PFSK-1 (cell line): Measurements from ENCODE around the gene SARDH.

Source experiments
- FOXP2 ChIP-seq: optimal IDR thresholded peaks from 2 replicates; pipeline ENCODE3; 2011; ENCODE audit warnings: borderline replicate concordance, control low read depth, inconsistent platforms; ENCODE audit not compliant: insufficient read depth; ENCODE audit errors: extremely low read length, extremely low read depth
- POLR2AphosphoS5 ChIP-seq: IDR thresholded peaks from 2 replicates; pipeline ENCODE4 v1.6.1; 2012; ENCODE audit warnings: low read depth, mild to moderate bottlenecking, control low read depth, low read length, moderate library complexity
- SIN3A ChIP-seq: IDR thresholded peaks from 2 replicates; pipeline ENCODE4 v1.6.1; 2012; ENCODE audit warnings: mild to moderate bottlenecking, low read length, moderate library complexity, borderline replicate concordance; ENCODE audit not compliant: insufficient read depth
- TF ChIP-seq, protein P1 (sequence below), 2 experiments: IDR thresholded peaks; 2 replicates each; pipeline versions ENCODE4 v1.6.1 to v1.8.0; 2011 to 2012; ENCODE audit warnings: low read depth in 2 of 2, low read length in 2 of 2, control low read depth in 1 of 2, inconsistent platforms in 1 of 2, mild to moderate bottlenecking in 1 of 2, moderate library complexity in 1 of 2; ENCODE audit not compliant: insufficient read depth in 1 of 2

DNA sequence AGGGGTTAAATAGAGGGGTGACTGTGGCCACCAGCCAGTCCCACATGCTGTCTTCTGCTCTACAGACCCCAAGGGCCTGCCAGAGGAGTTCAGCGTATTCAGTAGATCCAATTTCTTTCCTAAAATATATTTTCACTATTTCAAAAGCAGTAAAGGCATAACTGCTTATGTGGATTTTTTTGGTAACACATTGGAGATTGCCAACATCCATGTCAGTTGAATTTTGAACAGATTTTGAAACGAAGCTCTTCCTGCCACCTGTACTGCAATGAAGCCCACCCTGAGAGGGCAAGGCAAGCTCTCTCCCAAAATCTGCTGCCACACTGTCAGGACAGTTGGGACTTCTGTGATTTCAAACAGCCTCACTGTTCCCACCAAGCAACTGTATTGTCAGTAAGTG is 37.1 kb upstream of the SARDH start:
- no peak for TF ChIP-seq POLR2AphosphoS5
- TF ChIP-seq, protein P1, sequence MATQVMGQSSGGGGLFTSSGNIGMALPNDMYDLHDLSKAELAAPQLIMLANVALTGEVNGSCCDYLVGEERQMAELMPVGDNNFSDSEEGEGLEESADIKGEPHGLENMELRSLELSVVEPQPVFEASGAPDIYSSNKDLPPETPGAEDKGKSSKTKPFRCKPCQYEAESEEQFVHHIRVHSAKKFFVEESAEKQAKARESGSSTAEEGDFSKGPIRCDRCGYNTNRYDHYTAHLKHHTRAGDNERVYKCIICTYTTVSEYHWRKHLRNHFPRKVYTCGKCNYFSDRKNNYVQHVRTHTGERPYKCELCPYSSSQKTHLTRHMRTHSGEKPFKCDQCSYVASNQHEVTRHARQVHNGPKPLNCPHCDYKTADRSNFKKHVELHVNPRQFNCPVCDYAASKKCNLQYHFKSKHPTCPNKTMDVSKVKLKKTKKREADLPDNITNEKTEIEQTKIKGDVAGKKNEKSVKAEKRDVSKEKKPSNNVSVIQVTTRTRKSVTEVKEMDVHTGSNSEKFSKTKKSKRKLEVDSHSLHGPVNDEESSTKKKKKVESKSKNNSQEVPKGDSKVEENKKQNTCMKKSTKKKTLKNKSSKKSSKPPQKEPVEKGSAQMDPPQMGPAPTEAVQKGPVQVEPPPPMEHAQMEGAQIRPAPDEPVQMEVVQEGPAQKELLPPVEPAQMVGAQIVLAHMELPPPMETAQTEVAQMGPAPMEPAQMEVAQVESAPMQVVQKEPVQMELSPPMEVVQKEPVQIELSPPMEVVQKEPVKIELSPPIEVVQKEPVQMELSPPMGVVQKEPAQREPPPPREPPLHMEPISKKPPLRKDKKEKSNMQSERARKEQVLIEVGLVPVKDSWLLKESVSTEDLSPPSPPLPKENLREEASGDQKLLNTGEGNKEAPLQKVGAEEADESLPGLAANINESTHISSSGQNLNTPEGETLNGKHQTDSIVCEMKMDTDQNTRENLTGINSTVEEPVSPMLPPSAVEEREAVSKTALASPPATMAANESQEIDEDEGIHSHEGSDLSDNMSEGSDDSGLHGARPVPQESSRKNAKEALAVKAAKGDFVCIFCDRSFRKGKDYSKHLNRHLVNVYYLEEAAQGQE (IDR thresholded peaks at IDR 0.05; ENCODE audit: insufficient read depth in 1 of 2, low read depth in 2 of 2, low read length in 2 of 2): no peak
- no peak for TF ChIP-seq SIN3A
- no peak for TF ChIP-seq FOXP2
